ENCODE measurements around the gene TAS2R60. TPM values are rescaled to one million over a fixed set of nuclear protein-coding genes. Genes with fewer than 3 reads are reported as not detected.

TAS2R60 gene
- total RNA-seq, 1 donor from 2014 or later: not detected

GRCh38 chr7:143458681-143459080 lies 15.4 kb downstream of the TAS2R60 start:
- no peak for FAIRE-seq
- Histone ChIP-seq H2AFZ (ENCODE audit: low read depth, low read length) (no peak overlapping the region), H3K4me3 (ENCODE audit: insufficient read depth, low read depth, low read length) (no peak overlapping the region), H3K9ac (ENCODE audit: low read length) (no peak overlapping the region), H3K27ac (ENCODE audit: low read depth, low read length) (no peak overlapping the region), H3K4me2 (ENCODE audit: low read length) (no peak overlapping the region), H3K36me3 (ENCODE audit: insufficient read depth, low read length) (no peaks in the 10 kb centered on the region), H4K20me1 (ENCODE audit: insufficient read depth, low read length) (no peaks in the 10 kb centered on the region), H3K27me3 (ENCODE audit: insufficient read depth, low read length) (no peaks in the 10 kb centered on the region), H3K79me2 (ENCODE audit: insufficient read depth, low read length) (no peaks in the 10 kb centered on the region), H3K9me3 (ENCODE audit: insufficient read depth, low read depth, low read length) (no peaks in the 10 kb centered on the region), H3K4me1 (ENCODE audit: insufficient read depth, low read length) (peaks cover 18% of the 10 kb centered on the region)
- no peak for DNase-seq (ENCODE audit: low read depth)
- Mint-ChIP-seq H3K4me3 (ENCODE audit: unreplicated experiment) (no peak overlapping the region), H3K9me3 (ENCODE audit: unreplicated experiment) (no peaks in the 10 kb centered on the region), H3K36me3 (ENCODE audit: low read depth, unreplicated experiment) (no peaks in the 10 kb centered on the region), H3K27ac (ENCODE audit: unreplicated experiment) (no peak overlapping the region), H3K4me1 (ENCODE audit: low read depth, unreplicated experiment) (peaks cover 6% of the 10 kb centered on the region), H3K27me3 (ENCODE audit: low read depth, unreplicated experiment) (peaks cover 2% of the 10 kb centered on the region)
- no peak for TF ChIP-seq EZH2 (IDR thresholded peaks at IDR 0.05; ENCODE audit: insufficient read depth, low read length)
- TF ChIP-seq, protein P1, sequence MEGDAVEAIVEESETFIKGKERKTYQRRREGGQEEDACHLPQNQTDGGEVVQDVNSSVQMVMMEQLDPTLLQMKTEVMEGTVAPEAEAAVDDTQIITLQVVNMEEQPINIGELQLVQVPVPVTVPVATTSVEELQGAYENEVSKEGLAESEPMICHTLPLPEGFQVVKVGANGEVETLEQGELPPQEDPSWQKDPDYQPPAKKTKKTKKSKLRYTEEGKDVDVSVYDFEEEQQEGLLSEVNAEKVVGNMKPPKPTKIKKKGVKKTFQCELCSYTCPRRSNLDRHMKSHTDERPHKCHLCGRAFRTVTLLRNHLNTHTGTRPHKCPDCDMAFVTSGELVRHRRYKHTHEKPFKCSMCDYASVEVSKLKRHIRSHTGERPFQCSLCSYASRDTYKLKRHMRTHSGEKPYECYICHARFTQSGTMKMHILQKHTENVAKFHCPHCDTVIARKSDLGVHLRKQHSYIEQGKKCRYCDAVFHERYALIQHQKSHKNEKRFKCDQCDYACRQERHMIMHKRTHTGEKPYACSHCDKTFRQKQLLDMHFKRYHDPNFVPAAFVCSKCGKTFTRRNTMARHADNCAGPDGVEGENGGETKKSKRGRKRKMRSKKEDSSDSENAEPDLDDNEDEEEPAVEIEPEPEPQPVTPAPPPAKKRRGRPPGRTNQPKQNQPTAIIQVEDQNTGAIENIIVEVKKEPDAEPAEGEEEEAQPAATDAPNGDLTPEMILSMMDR (IDR thresholded peaks at IDR 0.05; ENCODE audit: insufficient read depth, low read depth, low read length): no peak

- Mint-ChIP-seq H3K36me3 (ENCODE audit: low read depth, unreplicated experiment) (no peaks in the 10 kb centered on the region), H3K9me3 (ENCODE audit: unreplicated experiment) (no peaks in the 10 kb centered on the region), H3K4me3 (ENCODE audit: unreplicated experiment) (no peak overlapping the region), H3K27ac (ENCODE audit: unreplicated experiment) (no peak overlapping the region), H3K4me1 (ENCODE audit: low read depth, unreplicated experiment) (peaks cover 6% of the 10 kb centered on the region), H3K27me3 (ENCODE audit: low read depth, unreplicated experiment) (no peaks in the 10 kb centered on the region)
- no peak overlapping the region for H2AFZ ChIP-seq (ENCODE audit: low read depth, low read length)
- H3K4me2 ChIP-seq (ENCODE audit: low read length): no peak overlapping the region
- TF ChIP-seq, protein P1 (IDR thresholded peaks at IDR 0.05; ENCODE audit: insufficient read depth, low read depth, low read length): no peak
- TF ChIP-seq EZH2 (IDR thresholded peaks at IDR 0.05; ENCODE audit: insufficient read depth, low read length): no peak
- no peaks in the 10 kb centered on the region for H3K36me3 ChIP-seq (ENCODE audit: insufficient read depth, low read length)
- H3K4me3 ChIP-seq (ENCODE audit: insufficient read depth, low read depth, low read length): no peak overlapping the region
- no peaks in the 10 kb centered on the region for H3K79me2 ChIP-seq (ENCODE audit: insufficient read depth, low read length)
- no peak overlapping the region for H3K27ac ChIP-seq (ENCODE audit: low read depth, low read length)
- no peaks in the 10 kb centered on the region for H3K9me3 ChIP-seq (ENCODE audit: insufficient read depth, low read depth, low read length)
- no peak for FAIRE-seq
- H3K9ac ChIP-seq (ENCODE audit: low read length): no peak overlapping the region
- DNase-seq (ENCODE audit: low read depth): no peak
- peaks cover 18% of the 10 kb centered on the region for H3K4me1 ChIP-seq (ENCODE audit: insufficient read depth, low read length)
- H4K20me1 ChIP-seq (ENCODE audit: insufficient read depth, low read length): no peaks in the 10 kb centered on the region
- no peaks in the 10 kb centered on the region for H3K27me3 ChIP-seq (ENCODE audit: insufficient read depth, low read length)
Measured at GRCh38 chr7:143459359-143459758, 16.1 kb downstream of the TAS2R60 start.

DNA sequence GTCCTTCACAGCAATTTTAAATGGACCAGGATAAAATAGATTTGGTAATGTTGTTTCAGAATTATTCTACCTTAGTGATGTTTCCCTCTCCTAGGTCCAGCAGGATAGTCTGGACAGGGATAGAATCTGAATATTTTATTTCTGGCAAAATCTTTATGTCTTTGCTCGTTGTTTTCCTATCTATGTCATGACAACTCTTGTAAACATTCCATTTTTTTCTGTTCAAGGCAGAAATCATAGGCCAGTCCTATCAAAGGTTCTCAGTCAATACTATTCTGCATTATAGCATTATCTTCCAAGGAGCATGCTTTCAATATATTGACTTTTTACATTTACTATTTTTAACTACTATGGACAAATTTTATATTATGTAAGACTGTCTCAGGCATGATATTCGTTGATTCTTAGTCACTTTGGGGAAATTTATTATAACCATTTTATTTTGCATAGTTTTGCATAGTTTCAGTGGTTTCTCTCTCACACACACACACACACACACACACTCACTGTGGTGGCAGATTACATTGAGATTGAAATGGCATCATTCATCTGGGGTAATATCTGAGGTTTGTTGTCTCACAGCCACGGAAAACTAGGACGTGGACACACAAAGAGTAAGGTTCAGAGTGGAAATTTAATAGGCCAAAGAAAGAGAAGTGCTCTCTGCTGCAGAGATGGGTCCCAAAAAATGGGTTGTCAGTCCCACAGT lies 17.2 kb downstream of the TAS2R60 start:
- no peak overlapping the region for H3K27ac Mint-ChIP-seq (ENCODE audit: unreplicated experiment)

More for the DNA sequence above, 17.2 kb downstream of the TAS2R60 start:
- Histone ChIP-seq H3K27ac (ENCODE audit: low read depth, low read length) (no peak overlapping the region), H3K9ac (ENCODE audit: low read length) (no peak overlapping the region), H3K27me3 (ENCODE audit: insufficient read depth, low read length) (no peaks in the 10 kb centered on the region), H3K4me2 (ENCODE audit: low read length) (no peak overlapping the region), H3K4me1 (ENCODE audit: insufficient read depth, low read length) (peaks cover 18% of the 10 kb centered on the region), H4K20me1 (ENCODE audit: insufficient read depth, low read length) (no peaks in the 10 kb centered on the region), H3K9me3 (ENCODE audit: insufficient read depth, low read depth, low read length) (no peaks in the 10 kb centered on the region), H3K79me2 (ENCODE audit: insufficient read depth, low read length) (no peaks in the 10 kb centered on the region), H2AFZ (ENCODE audit: low read depth, low read length) (no peak overlapping the region), H3K36me3 (ENCODE audit: insufficient read depth, low read length) (no peaks in the 10 kb centered on the region), H3K4me3 (ENCODE audit: insufficient read depth, low read depth, low read length) (no peak overlapping the region)
- H3K4me1 Mint-ChIP-seq (ENCODE audit: low read depth, unreplicated experiment): peaks cover 6% of the 10 kb centered on the region
- H3K27me3 Mint-ChIP-seq (ENCODE audit: low read depth, unreplicated experiment): no peaks in the 10 kb centered on the region
- H3K9me3 Mint-ChIP-seq (ENCODE audit: unreplicated experiment): peaks cover 4% of the 10 kb centered on the region
- TF ChIP-seq, protein P1 (IDR thresholded peaks at IDR 0.05; ENCODE audit: insufficient read depth, low read depth, low read length): no peak
- no peak for TF ChIP-seq EZH2 (IDR thresholded peaks at IDR 0.05; ENCODE audit: insufficient read depth, low read length)
- DNase-seq (ENCODE audit: low read depth) (no peak), FAIRE-seq (no peak)
- no peaks in the 10 kb centered on the region for H3K36me3 Mint-ChIP-seq (ENCODE audit: low read depth, unreplicated experiment)
- H3K4me3 Mint-ChIP-seq (ENCODE audit: unreplicated experiment): no peak overlapping the region
